Measurements from ENCODE around the gene PPARA. TPM values are rescaled to one million over a fixed set of nuclear protein-coding genes. Genes with fewer than 3 reads are reported as not detected.

The PPARA gene
- total RNA-seq, 1 experiment from 2014 or later: 14.5 TPM

DNA sequence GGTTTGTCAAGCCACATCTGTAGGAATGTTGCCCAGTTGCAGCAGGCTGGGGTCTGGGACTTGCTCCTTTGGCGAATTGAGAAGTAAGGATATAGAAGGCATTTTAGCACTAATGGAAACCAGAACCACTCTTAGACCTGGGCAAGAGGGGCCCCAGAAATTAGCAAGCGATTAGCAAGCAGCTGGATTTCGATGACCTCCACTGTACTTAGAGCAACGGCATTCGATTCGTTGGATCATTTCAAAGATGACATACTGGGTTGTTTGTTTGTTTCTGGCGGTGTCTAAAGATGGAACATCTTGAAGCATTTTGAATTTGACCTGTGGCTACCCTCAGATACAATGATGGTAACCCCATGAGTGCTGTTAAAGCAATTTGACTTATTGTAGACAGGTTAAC, 100.9 kb downstream of the PPARA start:
- H3K27me3 ChIP-seq (ENCODE audit: insufficient read depth, low read length): no peaks in the 10 kb centered on the region
- H2AFZ ChIP-seq (ENCODE audit: low read depth, low read length, poor library complexity, severe bottlenecking): no peak overlapping the region
- ChIA-PET POLR2A (no interaction called here), CTCF (no interaction called here), RAD21 (ENCODE audit: low non-redundant PET in 1 of 2, low total read pairs in 2 of 2, uncharacterized antibody in 2 of 2, unreplicated experiment in 2 of 2) (no interaction called here)
- H3K36me3 ChIP-seq (ENCODE audit: control insufficient read depth in 1 of 2, insufficient read depth in 2 of 2, low read length in 2 of 2): no peaks in the 10 kb centered on the region
- H3K9me3 ChIP-seq (ENCODE audit: control insufficient read depth in 1 of 2, insufficient read depth in 1 of 2, low read depth in 1 of 2, low read length in 2 of 2): no peaks in the 10 kb centered on the region
- H3K9me2 ChIP-seq (ENCODE audit: insufficient read depth): no peaks in the 10 kb centered on the region
- intact Hi-C loops (cut with micrococcal nuclease): no loop called here
- H3K4me1 ChIP-seq (ENCODE audit: control insufficient read depth in 1 of 2, insufficient read depth in 2 of 2, low read length in 2 of 2): peaks cover 5 to 20% of the 10 kb centered on the region in 2 experiments; a peak in 3 of 4 replicates
- DNase-seq (ENCODE audit: low read depth, low spot score): no peak
- peak overlapping the region; percentile 86 for H3K9ac ChIP-seq (ENCODE audit: low read length)
- no peak for ATAC-seq
- no TSS peak for BruUV-seq (replicated peaks)
- H3K27ac ChIP-seq (ENCODE audit: low read depth, low read length): peak overlapping the region; percentile 98
- H3K4me2 ChIP-seq (ENCODE audit: low read length): peak overlapping the region; percentile 99
- H3K4me3 ChIP-seq (replicated peaks in 1 of 2; ENCODE audit: low read depth in 1 of 2, low read length in 2 of 2): peak overlapping the region; percentile 80 to 90
- H4K20me1 ChIP-seq (ENCODE audit: insufficient read depth): no peaks in the 10 kb centered on the region
- peaks cover 20% of the 10 kb centered on the region for H3K79me2 ChIP-seq (ENCODE audit: insufficient read depth, low read length)
- TF ChIP-seq, protein P1, sequence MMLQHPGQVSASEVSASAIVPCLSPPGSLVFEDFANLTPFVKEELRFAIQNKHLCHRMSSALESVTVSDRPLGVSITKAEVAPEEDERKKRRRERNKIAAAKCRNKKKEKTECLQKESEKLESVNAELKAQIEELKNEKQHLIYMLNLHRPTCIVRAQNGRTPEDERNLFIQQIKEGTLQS (IDR thresholded peaks at IDR 0.05): no peak
- TF ChIP-seq, protein P2, sequence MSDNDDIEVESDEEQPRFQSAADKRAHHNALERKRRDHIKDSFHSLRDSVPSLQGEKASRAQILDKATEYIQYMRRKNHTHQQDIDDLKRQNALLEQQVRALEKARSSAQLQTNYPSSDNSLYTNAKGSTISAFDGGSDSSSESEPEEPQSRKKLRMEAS (IDR thresholded peaks at IDR 0.05): no peak
- no peak for TF ChIP-seq POLR2AphosphoS5 (IDR thresholded peaks at IDR 0.05; ENCODE audit: low read depth, low read length)
- TF ChIP-seq, protein P3, sequence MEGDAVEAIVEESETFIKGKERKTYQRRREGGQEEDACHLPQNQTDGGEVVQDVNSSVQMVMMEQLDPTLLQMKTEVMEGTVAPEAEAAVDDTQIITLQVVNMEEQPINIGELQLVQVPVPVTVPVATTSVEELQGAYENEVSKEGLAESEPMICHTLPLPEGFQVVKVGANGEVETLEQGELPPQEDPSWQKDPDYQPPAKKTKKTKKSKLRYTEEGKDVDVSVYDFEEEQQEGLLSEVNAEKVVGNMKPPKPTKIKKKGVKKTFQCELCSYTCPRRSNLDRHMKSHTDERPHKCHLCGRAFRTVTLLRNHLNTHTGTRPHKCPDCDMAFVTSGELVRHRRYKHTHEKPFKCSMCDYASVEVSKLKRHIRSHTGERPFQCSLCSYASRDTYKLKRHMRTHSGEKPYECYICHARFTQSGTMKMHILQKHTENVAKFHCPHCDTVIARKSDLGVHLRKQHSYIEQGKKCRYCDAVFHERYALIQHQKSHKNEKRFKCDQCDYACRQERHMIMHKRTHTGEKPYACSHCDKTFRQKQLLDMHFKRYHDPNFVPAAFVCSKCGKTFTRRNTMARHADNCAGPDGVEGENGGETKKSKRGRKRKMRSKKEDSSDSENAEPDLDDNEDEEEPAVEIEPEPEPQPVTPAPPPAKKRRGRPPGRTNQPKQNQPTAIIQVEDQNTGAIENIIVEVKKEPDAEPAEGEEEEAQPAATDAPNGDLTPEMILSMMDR (IDR thresholded peaks at IDR 0.05 in 2 of 3, conservative IDR thresholded peaks at IDR 0.05 in 1 of 3; ENCODE audit: borderline replicate concordance in 1 of 3, insufficient read depth in 1 of 3, low read depth in 2 of 3, low read length in 2 of 3): no peak
- TF ChIP-seq SRF (IDR thresholded peaks at IDR 0.05; ENCODE audit: low read depth): no peak
- TF ChIP-seq FOSL1 (IDR thresholded peaks at IDR 0.05; ENCODE audit: low read depth): no peak
- no peak for TF ChIP-seq ZFX (IDR thresholded peaks at IDR 0.05)
- TF ChIP-seq SIN3A (IDR thresholded peaks at IDR 0.05; ENCODE audit: low read depth): no peak
- no peak for TF ChIP-seq EZH2 (IDR thresholded peaks at IDR 0.05)
- TF ChIP-seq JUND (IDR thresholded peaks at IDR 0.05): no peak
- TF ChIP-seq TCF7L2 (IDR thresholded peaks at IDR 0.05; ENCODE audit: borderline replicate concordance, extremely low read depth, insufficient read depth, insufficient read length): no peak
- TF ChIP-seq, protein P4, sequence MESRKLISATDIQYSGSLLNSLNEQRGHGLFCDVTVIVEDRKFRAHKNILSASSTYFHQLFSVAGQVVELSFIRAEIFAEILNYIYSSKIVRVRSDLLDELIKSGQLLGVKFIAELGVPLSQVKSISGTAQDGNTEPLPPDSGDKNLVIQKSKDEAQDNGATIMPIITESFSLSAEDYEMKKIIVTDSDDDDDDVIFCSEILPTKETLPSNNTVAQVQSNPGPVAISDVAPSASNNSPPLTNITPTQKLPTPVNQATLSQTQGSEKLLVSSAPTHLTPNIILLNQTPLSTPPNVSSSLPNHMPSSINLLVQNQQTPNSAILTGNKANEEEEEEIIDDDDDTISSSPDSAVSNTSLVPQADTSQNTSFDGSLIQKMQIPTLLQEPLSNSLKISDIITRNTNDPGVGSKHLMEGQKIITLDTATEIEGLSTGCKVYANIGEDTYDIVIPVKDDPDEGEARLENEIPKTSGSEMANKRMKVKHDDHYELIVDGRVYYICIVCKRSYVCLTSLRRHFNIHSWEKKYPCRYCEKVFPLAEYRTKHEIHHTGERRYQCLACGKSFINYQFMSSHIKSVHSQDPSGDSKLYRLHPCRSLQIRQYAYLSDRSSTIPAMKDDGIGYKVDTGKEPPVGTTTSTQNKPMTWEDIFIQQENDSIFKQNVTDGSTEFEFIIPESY (IDR thresholded peaks at IDR 0.05; ENCODE audit: extremely low read depth, insufficient replicate concordance, low read length): no peak
- TF ChIP-seq SP1 (IDR thresholded peaks at IDR 0.05; ENCODE audit: low read depth): no peak
- no peak for TF ChIP-seq RAD21 (IDR thresholded peaks at IDR 0.05; ENCODE audit: low read depth)
